MG63 (cell line): ENCODE measurements around the gene TNFAIP1. TPM values are rescaled to one million over a fixed set of nuclear protein-coding genes. Genes with fewer than 3 reads are reported as not detected.

Experiments used
- DNase-seq: peaks from one replicate; pipeline ENCODE4 v3.0.0-alpha.2; 2020
- H3K27me3 ChIP-seq: fragments of 250-450 bp; sonication (Bioruptor Pico); 2 replicates; pipeline ENCODE4 v1.5.1; 2020; ENCODE audit warnings: mild to moderate bottlenecking, moderate library complexity
- H3K36me3 ChIP-seq: fragments of 250-450 bp; sonication (Bioruptor Pico); 2 replicates; pipeline ENCODE4 v1.5.1; 2020; ENCODE audit warnings: mild to moderate bottlenecking, moderate library complexity
- H3K4me3 ChIP-seq: fragments of 250-450 bp; sonication (Bioruptor Pico); 2 replicates; pipeline ENCODE4 v1.5.1; 2020; ENCODE audit warnings: mild to moderate bottlenecking, moderate library complexity
- H3K9me3 ChIP-seq: fragments of 250-450 bp; sonication (Bioruptor Pico); 2 replicates; pipeline ENCODE4 v1.5.1; 2020; ENCODE audit warnings: mild to moderate bottlenecking, moderate library complexity
- total RNA-seq: library from RNA; depleted of rRNA; stranded (reverse); fragments of >200 nt; shearing (Covaris generic); gene quantifications from 2 replicates; pipeline ENCODE4 v1.2.3, GENCODE V29; 2014; ENCODE audit warnings: low replicate concordance

TNFAIP1 gene
- total RNA-seq, 1 experiment from 2014 or later, result 31.9 TPM

GRCh38 chr17:28357061-28357900 is 21.7 kb downstream of the TNFAIP1 start, which contains the start of gene POLDIP2:
POLDIP2 (minus strand) TSS chr17:28357527; CDS start chr17:28357448, 79 bp downstream.
- H3K4me3 ChIP-seq, result peak within 1 kb of the TSS; percentile 96
- no peaks in the 10 kb centered on the region for H3K9me3 ChIP-seq
- peak; percentile 98 for DNase-seq
- H3K36me3 ChIP-seq, result peaks cover 50% of the 10 kb centered on the region
- no peaks in the 10 kb centered on the region for H3K27me3 ChIP-seq

GRCh38 chr17:28357901-28358197 is 22.3 kb downstream of the TNFAIP1 start:
- DNase-seq, result no peak
- H3K4me3 ChIP-seq, result peak overlapping the region; percentile 96
- no peaks in the 10 kb centered on the region for H3K9me3 ChIP-seq
- peaks cover 45% of the 10 kb centered on the region for H3K36me3 ChIP-seq
- no peaks in the 10 kb centered on the region for H3K27me3 ChIP-seq

- peaks cover 22% of the 10 kb centered on the region for H3K36me3 ChIP-seq
- no peak overlapping the region for H3K4me3 ChIP-seq
- H3K27me3 ChIP-seq, result no peaks in the 10 kb centered on the region
- no peak for DNase-seq
- H3K9me3 ChIP-seq, result no peaks in the 10 kb centered on the region
Observed at GRCh38 chr17:28363186-28363585, 27.6 kb downstream of the TNFAIP1 start.

- Histone ChIP-seq H3K9me3 (no peaks in the 10 kb centered on the region), H3K36me3 (peaks cover 22% of the 10 kb centered on the region), H3K27me3 (no peaks in the 10 kb centered on the region), H3K4me3 (no peak overlapping the region)
- no peak for DNase-seq
Observed at GRCh38 chr17:28363776-28364650, 28.5 kb downstream of the TNFAIP1 start.

GRCh38 chr17:28364665-28365363 is 29.3 kb downstream of the TNFAIP1 start, which contains the start of gene SEBOX:
SEBOX (minus strand) TSS chr17:28365199; CDS start chr17:28365151, 48 bp downstream.
- Histone ChIP-seq H3K27me3 (no peaks in the 10 kb centered on the region), H3K36me3 (peaks cover 22% of the 10 kb centered on the region), H3K9me3 (no peaks in the 10 kb centered on the region), H3K4me3 (no peak within 1 kb of the TSS)
- DNase-seq, result no peak

- DNase-seq, result no peak
- Histone ChIP-seq H3K4me3 (no peak overlapping the region), H3K27me3 (no peaks in the 10 kb centered on the region), H3K9me3 (no peaks in the 10 kb centered on the region), H3K36me3 (peaks cover 16% of the 10 kb centered on the region)
Observed at GRCh38 chr17:28365487-28365886, 29.9 kb downstream of the TNFAIP1 start.

- no peak for DNase-seq
- Histone ChIP-seq H3K27me3 (no peaks in the 10 kb centered on the region), H3K9me3 (no peaks in the 10 kb centered on the region)
Observed at GRCh38 chr17:28366605-28367004, 31.0 kb downstream of the TNFAIP1 start.

GRCh38 chr17:28367641-28368305 is 32.2 kb downstream of the TNFAIP1 start:
- H3K27me3 ChIP-seq, result no peaks in the 10 kb centered on the region
- no peaks in the 10 kb centered on the region for H3K9me3 ChIP-seq
- no peak for DNase-seq
- no peak overlapping the region for H3K4me3 ChIP-seq
- peaks cover 5% of the 10 kb centered on the region; the same call in 1 of the 2 replicates for H3K36me3 ChIP-seq

More at GRCh38 chr17:28366605-28367004, 31.0 kb downstream of the TNFAIP1 start:
- Histone ChIP-seq H3K4me3 (no peak overlapping the region), H3K36me3 (peaks cover 10% of the 10 kb centered on the region)

- Histone ChIP-seq H3K4me3 (no peak overlapping the region), H3K9me3 (no peaks in the 10 kb centered on the region), H3K27me3 (no peaks in the 10 kb centered on the region), H3K36me3 (peaks cover 10% of the 10 kb centered on the region)
- no peak for DNase-seq
Observed at GRCh38 chr17:28368306-28368831, 32.8 kb downstream of the TNFAIP1 start.

GRCh38 chr17:28368915-28369683 is 33.5 kb downstream of the TNFAIP1 start:
- H3K27me3 ChIP-seq, result no peaks in the 10 kb centered on the region
- no peaks in the 10 kb centered on the region for H3K9me3 ChIP-seq
- no peak for DNase-seq
- H3K4me3 ChIP-seq, result no peak overlapping the region
- peaks cover 9% of the 10 kb centered on the region for H3K36me3 ChIP-seq

GRCh38 chr17:28369684-28370034 is 34.1 kb downstream of the TNFAIP1 start:
- peaks cover 13% of the 10 kb centered on the region for H3K36me3 ChIP-seq
- no peak for DNase-seq
- H3K27me3 ChIP-seq, result no peaks in the 10 kb centered on the region
- H3K9me3 ChIP-seq, result no peaks in the 10 kb centered on the region
- no peak overlapping the region for H3K4me3 ChIP-seq

- peak; percentile 56 for DNase-seq
Observed at GRCh38 chr17:28370035-28370743, 34.6 kb downstream of the TNFAIP1 start, which contains the start of gene VTN. VTN (minus strand) TSS chr17:28370307; CDS start chr17:28370203, 104 bp downstream.

GRCh38 chr17:28370744-28371103 is 35.2 kb downstream of the TNFAIP1 start:
- peak overlapping the region; percentile 89 for H3K4me3 ChIP-seq
- peaks cover 18% of the 10 kb centered on the region for H3K36me3 ChIP-seq
- H3K27me3 ChIP-seq, result no peaks in the 10 kb centered on the region
- DNase-seq, result no peak
- no peaks in the 10 kb centered on the region for H3K9me3 ChIP-seq

More at GRCh38 chr17:28370035-28370743, 34.6 kb downstream of the TNFAIP1 start, which contains the start of gene VTN:
- H3K36me3 ChIP-seq, result peaks cover 15% of the 10 kb centered on the region
- H3K4me3 ChIP-seq, result peak within 1 kb of the TSS; percentile 89
- H3K9me3 ChIP-seq, result no peaks in the 10 kb centered on the region
- H3K27me3 ChIP-seq, result no peaks in the 10 kb centered on the region

GRCh38 chr17:28371245-28372202 is 36.0 kb downstream of the TNFAIP1 start, which contains the start of gene SARM1:
SARM1 (plus strand) TSS chr17:28371694; CDS start chr17:28372033, 339 bp downstream.
- no peaks in the 10 kb centered on the region for H3K27me3 ChIP-seq
- H3K9me3 ChIP-seq, result no peaks in the 10 kb centered on the region
- DNase-seq, result peak; percentile 97
- H3K4me3 ChIP-seq, result peak within 1 kb of the TSS; percentile 89
- peaks cover 20% of the 10 kb centered on the region for H3K36me3 ChIP-seq
